Dermis lymphatic vessel endothelial cell (primary cell): ENCODE results near the gene FAM133A. TPM values are rescaled to one million over a fixed set of nuclear protein-coding genes. Genes with fewer than 3 reads are reported as not detected.

Experiments used
- total RNA-seq: library from RNA; depleted of rRNA; stranded (reverse); fragments of >200 nt; gene quantifications from 2 replicates; pipeline ENCODE4 v1.2.1, GENCODE V29; 2014

Gene FAM133A
- total RNA-seq = not detected in 2 replicates

GRCh38 chrX:93673869-93674271 lies at the start of gene FAM133A:
Gene FAM133A, plus strand, starts transcription at chrX:93674206. Its CDS starts 35,214 bp downstream, at chrX:93709420.

GRCh38 chrX:93673056-93673868 lies 744 bp upstream of the FAM133A start, which contains the start of gene NAP1L3:
Gene NAP1L3, minus strand, starts transcription at chrX:93673578. Its CDS starts 274 bp downstream, at chrX:93673304.

Other genes with a start within 250 kb of the FAM133A start
- 0.76 and 2.1 TPM in 2 replicates for gene NAP1L3, start 628 bp upstream of the FAM133A start, total RNA-seq